Loucy (cell line): Measurements from ENCODE around the gene MRTFB.

Source experiments
- CTCF ChIP-seq: fragments of 200-600 bp; sonication (generic); conservative IDR thresholded peaks from 2 replicates; pipeline ENCODE4 v1.5.1; 2014; ENCODE audit warnings: mild to moderate bottlenecking, antibody characterized with exemption, low read length
- EZH2phosphoT487 ChIP-seq: fragments of 200-600 bp; IDR thresholded peaks from 2 replicates; pipeline ENCODE4 v1.6.1; 2018; ENCODE audit warnings: antibody characterized with exemption, mild to moderate bottlenecking, moderate library complexity, borderline replicate concordance

GRCh38 chr16:14135704-14136103 is 64.6 kb downstream of the MRTFB start:
- TF ChIP-seq CTCF (no peak), EZH2phosphoT487 (no peak)
